ENCODE results near the gene ZFHX2. TPM values are rescaled to one million over a fixed set of nuclear protein-coding genes. Genes with fewer than 3 reads are reported as not detected.

ZFHX2 gene
- total and polyA plus RNA-seq, 2 of the 13 experiments (the other 11 are each of a cell fraction or from before 2014, with no cell fraction given) = 0.17 to 0.44 TPM

GRCh38 chr14:23568600-23569331 is 17.2 kb upstream of the ZFHX2 start (continued):
- TF ChIP-seq NFKB2 (CRISPR knock-in tag; IDR thresholded peaks at IDR 0.05; ENCODE audit: borderline replicate concordance) (peak; percentile 28; the same call in 1 of the 2 replicates), BRF2 (CRISPR knock-in tag; IDR thresholded peaks at IDR 0.05) (no peak), ISX (CRISPR knock-in tag; conservative IDR thresholded peaks at IDR 0.05) (no peak), ZNF17 (CRISPR knock-in tag; IDR thresholded peaks at IDR 0.05) (no peak), HDAC2 (CRISPR knock-in tag; IDR thresholded peaks at IDR 0.05) (no peak), ATF7 (IDR thresholded peaks at IDR 0.05) (no peak), ATF7 (CRISPR knock-in tag; IDR thresholded peaks at IDR 0.05) (no peak), RFXAP (CRISPR knock-in tag; IDR thresholded peaks at IDR 0.05; ENCODE audit: borderline replicate concordance) (0 out of 2 replicates have a peak, but pooled peaks have one; percentile 31), ZNF580 (CRISPR knock-in tag; IDR thresholded peaks at IDR 0.05; ENCODE audit: borderline replicate concordance, low read depth) (no peak), ZNF124 (CRISPR knock-in tag; IDR thresholded peaks at IDR 0.05) (no peak), ZNF558 (CRISPR knock-in tag; IDR thresholded peaks at IDR 0.05; ENCODE audit: borderline replicate concordance) (no peak), ZNF724P (CRISPR knock-in tag; IDR thresholded peaks at IDR 0.05; ENCODE audit: borderline replicate concordance) (0 out of 2 replicates have a peak, but pooled peaks have one; percentile 7), ZBTB34 (CRISPR knock-in tag; IDR thresholded peaks at IDR 0.05) (0 out of 2 replicates have a peak, but pooled peaks have one; percentile 32), PAF1 (CRISPR knock-in tag; IDR thresholded peaks at IDR 0.05) (no peak), PAX8 (CRISPR knock-in tag; IDR thresholded peaks at IDR 0.05; ENCODE audit: borderline replicate concordance) (0 out of 2 replicates have a peak, but pooled peaks have one; percentile 6), BRCA1 (CRISPR knock-in tag; IDR thresholded peaks at IDR 0.05) (no peak), ZNF274 (CRISPR knock-in tag; IDR thresholded peaks at IDR 0.05) (0 out of 2 replicates have a peak, but pooled peaks have one; percentile 16), TCF12 (IDR thresholded peaks at IDR 0.05) (no peak), TCF12 (CRISPR knock-in tag; IDR thresholded peaks at IDR 0.05) (no peak), ZNF441 (CRISPR knock-in tag; IDR thresholded peaks at IDR 0.05; ENCODE audit: borderline replicate concordance) (peak; percentile 66; the same call in 1 of the 2 replicates), ZNF841 (CRISPR knock-in tag; IDR thresholded peaks at IDR 0.05; ENCODE audit: borderline replicate concordance) (peak; percentile 73; the same call in 1 of the 2 replicates), ZNF292 (CRISPR knock-in tag; IDR thresholded peaks at IDR 0.05; ENCODE audit: borderline replicate concordance, low read depth) (no peak), ZHX1 (CRISPR knock-in tag; IDR thresholded peaks at IDR 0.05; ENCODE audit: low read depth) (no peak)

All from HepG2 (cell line).